ENCODE measurements around the gene PRKAG2. TPM values are rescaled to one million over a fixed set of nuclear protein-coding genes. Genes with fewer than 3 reads are reported as not detected.

The PRKAG2 gene
- total RNA-seq, 2 donors from 2014 or later = 38.3 to 78.5 TPM

- no peak for DNase-seq (ENCODE audit: low spot score)
- H3K4me3 ChIP-seq = no peak overlapping the region
- TF ChIP-seq CTCF (IDR thresholded peaks at IDR 0.05) = no peak
- no peak for ATAC-seq (ENCODE audit: insufficient number of reproducible peaks, low FRiP score, low read depth)
- H3K27me3 ChIP-seq (replicated peaks; ENCODE audit: insufficient read depth) = no peaks in the 10 kb centered on the region
- H3K4me1 ChIP-seq (ENCODE audit: control insufficient read depth in 1 of 2, low read depth in 2 of 2) = peaks cover 4 to 35% of the 10 kb centered on the region in 2 donors
- H3K27ac ChIP-seq = peak overlapping the region in 1 of 2 donors; percentile 43
- no peaks in the 10 kb centered on the region for H3K9me3 ChIP-seq
- H3K36me3 ChIP-seq = no peaks in the 10 kb centered on the region
These were observed 3.4 kb downstream of the PRKAG2 start for GRCh38 chr7:151873402-151873965.

- Histone ChIP-seq H3K4me1 (ENCODE audit: control insufficient read depth in 1 of 2, low read depth in 2 of 2) (peaks cover under 1 to 38% of the 10 kb centered on the region in 2 donors), H3K27ac (peak overlapping the region in 1 of 2 donors; percentile 43), H3K9me3 (no peaks in the 10 kb centered on the region), H3K36me3 (no peaks in the 10 kb centered on the region), H3K27me3 (replicated peaks; ENCODE audit: insufficient read depth) (no peaks in the 10 kb centered on the region), H3K4me3 (no peak overlapping the region)
- no peak for TF ChIP-seq CTCF (IDR thresholded peaks at IDR 0.05)
- DNase-seq (ENCODE audit: low spot score) (no peak), ATAC-seq (ENCODE audit: insufficient number of reproducible peaks, low FRiP score, low read depth) (no peak)
These were observed 4.1 kb downstream of the PRKAG2 start for GRCh38 chr7:151872531-151873401.

GRCh38 chr7:151871904-151872303 is 5.0 kb downstream of the PRKAG2 start:
- H3K9me3 ChIP-seq = no peaks in the 10 kb centered on the region
- DNase-seq (ENCODE audit: low spot score) = no peak
- H3K27ac ChIP-seq = no peak overlapping the region
- TF ChIP-seq CTCF (IDR thresholded peaks at IDR 0.05) = no peak
- H3K27me3 ChIP-seq (replicated peaks; ENCODE audit: insufficient read depth) = no peaks in the 10 kb centered on the region
- no peak overlapping the region for H3K4me3 ChIP-seq
- ATAC-seq (ENCODE audit: insufficient number of reproducible peaks, low FRiP score, low read depth) = no peak
- no peaks in the 10 kb centered on the region for H3K36me3 ChIP-seq
- peaks cover 0 to 41% of the 10 kb centered on the region in 2 donors for H3K4me1 ChIP-seq (ENCODE audit: control insufficient read depth in 1 of 2, low read depth in 2 of 2)

- Histone ChIP-seq H3K27ac (no peak overlapping the region), H3K27me3 (replicated peaks; ENCODE audit: insufficient read depth) (no peaks in the 10 kb centered on the region), H3K36me3 (no peaks in the 10 kb centered on the region), H3K4me1 (ENCODE audit: control insufficient read depth in 1 of 2, low read depth in 2 of 2) (peaks cover 0 to 41% of the 10 kb centered on the region in 2 donors), H3K4me3 (no peak overlapping the region), H3K9me3 (no peaks in the 10 kb centered on the region)
- ATAC-seq (ENCODE audit: insufficient number of reproducible peaks, low FRiP score, low read depth) (no peak), DNase-seq (ENCODE audit: low spot score) (no peak)
- TF ChIP-seq CTCF (IDR thresholded peaks at IDR 0.05) = no peak
These were observed 5.7 kb downstream of the PRKAG2 start for GRCh38 chr7:151871189-151871735.
